GM21529 (cell line): ENCODE measurements around the gene IGFBP7.

Experiments used
- ATAC-seq: cut with Tn5 transposase; IDR thresholded peaks from one replicate; pipeline ENCODE4 v1.9.1; 2021; ENCODE audit not compliant: unreplicated experiment

Gene IGFBP7

DNA sequence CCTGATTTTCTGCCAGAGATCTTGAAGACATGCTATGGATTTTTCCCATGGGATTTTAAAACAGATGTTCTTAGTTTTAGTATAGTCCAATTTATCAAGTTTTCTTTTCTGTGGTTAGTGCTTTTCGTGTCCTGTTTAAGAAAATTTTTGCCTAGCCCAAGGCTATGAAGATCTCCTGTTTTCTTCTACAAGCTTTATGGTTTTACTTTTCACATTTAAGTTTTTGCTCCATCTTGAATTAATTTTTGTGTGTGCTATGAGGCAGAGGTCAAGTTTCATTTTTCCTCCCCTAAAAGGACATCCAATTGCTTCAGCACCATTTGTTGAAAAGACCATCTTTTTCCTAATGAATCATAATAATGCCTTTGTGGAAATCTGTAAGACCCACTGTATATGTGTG lies 65.9 kb downstream of the IGFBP7 start:
- ATAC-seq, result no peak

DNA sequence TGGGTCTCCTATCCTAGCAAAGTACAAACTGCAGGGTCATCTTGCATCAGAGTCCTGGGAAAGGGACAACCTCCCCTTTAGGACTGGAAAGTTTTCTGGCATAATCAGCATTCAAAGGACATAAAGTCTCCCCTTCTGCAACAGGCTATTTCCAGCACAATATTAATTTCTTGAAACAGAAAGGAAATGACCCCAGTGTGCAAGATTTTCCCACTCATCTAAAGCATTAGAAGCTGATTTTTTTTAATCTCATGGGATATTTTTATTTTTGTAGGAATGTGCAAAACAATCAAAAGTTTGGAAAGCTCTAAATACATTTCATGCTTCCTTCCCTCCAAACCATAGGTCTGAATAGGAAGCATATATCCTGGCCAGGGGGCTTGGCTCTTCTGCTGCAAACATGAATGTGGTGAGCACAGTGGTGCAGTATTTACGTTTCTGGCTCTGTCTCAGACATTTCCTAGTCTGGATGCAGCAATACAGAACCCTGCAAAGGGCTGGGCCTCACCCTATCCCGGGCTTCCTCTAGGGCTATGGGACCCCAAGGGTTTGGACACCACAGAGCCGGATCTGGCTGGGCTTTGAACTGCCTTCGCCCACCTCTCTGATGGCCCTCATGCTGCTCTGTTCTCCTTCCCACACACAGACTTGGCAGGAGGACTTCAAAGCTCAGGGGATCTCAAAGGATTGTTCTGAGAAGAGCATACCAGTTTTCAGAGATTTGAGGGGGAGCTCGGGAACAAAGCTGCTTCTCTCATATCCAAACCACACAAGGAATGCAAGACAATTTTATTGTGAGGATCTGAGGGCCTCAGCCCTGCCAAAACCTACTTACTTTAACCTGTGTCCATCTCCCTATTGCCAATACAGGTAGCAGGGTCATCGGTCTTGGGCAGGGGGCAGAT lies 66.6 kb downstream of the IGFBP7 start:
- ATAC-seq, result no peak

DNA sequence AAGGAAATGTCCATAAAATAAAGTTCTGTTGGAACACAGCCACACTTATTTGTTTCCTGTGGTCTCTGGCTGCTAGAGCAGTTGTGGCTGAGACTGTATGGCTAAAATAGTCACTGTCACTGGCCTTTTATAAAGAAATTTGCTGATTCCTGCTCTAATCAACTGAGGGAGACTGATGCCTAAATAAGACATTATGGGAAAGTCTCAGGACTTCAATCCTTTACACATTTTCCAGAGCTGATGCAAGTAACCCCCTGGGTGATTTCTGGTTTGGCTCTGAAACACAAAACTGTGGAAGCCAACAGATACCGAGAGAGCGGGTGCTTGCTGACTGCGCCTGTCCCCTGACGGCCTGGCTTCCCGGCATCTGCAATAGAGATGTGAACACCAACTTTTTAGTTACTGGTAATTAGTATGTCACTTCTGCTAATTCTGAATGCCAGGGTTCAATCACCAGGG lies 67.4 kb downstream of the IGFBP7 start:
- no peak for ATAC-seq

DNA sequence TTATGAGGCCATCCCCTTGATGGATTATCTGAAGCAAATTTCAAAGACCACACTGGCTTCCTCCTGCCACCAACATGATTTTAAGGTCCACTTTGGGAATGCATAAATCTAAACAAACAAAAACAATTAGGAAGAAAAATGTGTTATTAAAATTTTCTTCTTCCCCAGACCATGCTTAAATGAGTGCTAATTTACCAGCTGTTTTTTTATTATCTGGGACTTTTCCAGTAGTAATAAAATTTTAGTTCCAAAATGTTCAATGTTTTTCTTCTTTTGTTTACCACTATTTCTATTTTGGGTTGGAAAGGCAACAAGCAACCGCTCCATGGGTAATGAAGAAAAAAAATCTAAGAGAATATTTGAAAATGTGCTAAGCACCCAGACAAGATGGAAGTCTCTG lies 69.2 kb downstream of the IGFBP7 start:
- no peak for ATAC-seq

DNA sequence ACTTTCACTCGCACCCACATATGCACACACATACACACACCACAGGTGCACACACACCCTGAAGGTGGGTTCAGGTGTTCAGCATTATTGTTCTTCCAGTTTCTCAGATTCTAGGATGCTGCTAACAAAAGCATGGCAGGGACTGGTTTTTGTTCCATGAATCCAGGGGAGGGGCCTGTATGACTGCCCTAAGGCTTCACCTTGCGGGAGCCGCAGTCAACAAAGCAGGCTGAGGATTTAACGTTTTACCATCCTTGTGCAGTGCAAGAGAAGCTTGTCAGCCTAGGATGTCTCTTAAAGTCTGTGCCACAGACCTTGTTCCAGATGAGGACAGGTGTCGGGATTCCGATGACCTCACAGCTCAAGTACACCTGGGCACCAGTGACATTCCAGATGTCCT lies 69.7 kb downstream of the IGFBP7 start:
- no peak for ATAC-seq

DNA sequence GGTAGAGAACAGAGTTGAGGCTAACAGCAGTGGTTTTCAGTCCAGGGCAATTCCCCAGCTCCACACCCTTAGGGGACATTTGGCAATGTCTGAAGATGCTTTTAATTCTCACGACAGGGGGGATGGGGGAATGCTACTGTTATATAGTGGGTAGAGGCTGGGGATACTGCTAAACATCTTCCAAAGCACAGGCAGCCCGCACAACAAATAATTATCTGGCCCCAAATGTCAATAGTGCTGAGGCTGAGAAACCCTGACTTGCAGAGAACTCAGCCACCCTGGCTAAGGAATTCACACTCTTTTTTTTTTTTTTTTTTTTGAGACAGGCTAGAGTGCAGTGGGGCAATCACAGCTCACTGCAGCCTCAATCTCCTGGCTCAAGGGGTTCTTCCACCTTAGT lies 70.8 kb downstream of the IGFBP7 start:
- ATAC-seq, result no peak

DNA sequence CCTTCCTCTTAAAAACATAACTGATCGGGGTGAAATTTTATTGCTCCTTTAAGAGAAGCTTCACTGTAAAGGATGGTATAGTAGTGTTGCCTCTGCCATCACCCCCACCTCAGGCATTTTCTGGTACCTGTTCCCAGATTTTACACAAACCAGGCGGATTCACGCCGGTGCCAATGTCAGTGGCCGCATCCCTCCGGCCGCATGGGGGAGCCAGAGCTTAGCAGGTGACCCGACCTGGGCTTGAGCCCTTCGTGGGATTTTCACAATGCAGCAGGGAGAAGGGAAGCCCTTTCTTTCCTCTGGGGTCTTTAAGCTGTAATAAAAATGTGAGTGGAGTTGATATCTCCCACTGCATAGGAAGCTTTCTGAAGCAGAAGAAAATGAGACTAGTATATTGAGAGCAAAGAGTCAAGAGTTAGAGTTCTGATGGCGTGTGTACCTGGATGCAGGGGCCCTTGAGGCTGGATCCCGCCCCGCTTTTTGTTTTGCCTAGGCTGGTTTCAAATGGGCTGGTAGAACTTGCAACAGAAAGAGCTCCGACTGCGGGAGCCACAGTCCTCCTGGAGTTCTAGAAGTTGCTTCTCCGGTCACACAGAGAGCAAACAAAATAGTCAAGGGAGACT lies 72.1 kb downstream of the IGFBP7 start:
- peak; percentile 74 for ATAC-seq

DNA sequence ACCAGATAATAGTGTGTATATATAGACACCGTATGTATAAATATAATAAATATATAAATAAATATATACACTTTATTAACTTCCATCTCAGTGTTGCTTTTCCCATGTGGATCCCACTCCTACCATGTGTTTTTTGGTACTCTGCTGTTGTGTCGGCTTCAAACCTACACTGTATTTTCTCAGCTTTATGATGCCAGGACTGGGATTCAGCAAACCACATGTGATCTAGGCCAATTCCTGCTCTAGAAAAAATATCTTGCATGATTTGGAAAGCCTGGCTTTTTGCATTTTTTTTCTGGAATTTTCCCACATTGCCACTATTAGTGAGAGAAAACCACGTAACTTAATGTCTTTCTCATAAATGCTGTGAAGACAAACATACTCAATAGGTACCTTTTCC lies 75.7 kb downstream of the IGFBP7 start:
- no peak for ATAC-seq

DNA sequence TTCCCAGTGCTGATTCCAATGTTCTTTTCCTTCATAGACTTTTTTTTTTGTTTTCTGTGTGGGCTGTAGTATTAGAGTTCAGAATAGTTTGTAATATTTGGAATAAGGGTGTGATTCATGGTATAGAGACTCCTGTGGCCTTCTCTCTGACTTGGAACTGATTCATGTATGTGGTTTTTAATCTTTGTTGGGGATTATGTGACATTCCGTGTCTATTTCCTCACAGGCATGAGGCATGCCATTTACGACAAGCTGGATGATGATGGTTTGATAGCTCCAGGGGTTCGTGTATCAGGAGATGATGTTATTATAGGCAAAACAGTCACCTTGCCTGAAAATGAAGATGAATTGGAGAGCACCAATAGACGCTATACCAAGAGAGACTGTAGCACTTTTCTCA lies 87.1 kb downstream of the IGFBP7 start:
- no peak for ATAC-seq

DNA sequence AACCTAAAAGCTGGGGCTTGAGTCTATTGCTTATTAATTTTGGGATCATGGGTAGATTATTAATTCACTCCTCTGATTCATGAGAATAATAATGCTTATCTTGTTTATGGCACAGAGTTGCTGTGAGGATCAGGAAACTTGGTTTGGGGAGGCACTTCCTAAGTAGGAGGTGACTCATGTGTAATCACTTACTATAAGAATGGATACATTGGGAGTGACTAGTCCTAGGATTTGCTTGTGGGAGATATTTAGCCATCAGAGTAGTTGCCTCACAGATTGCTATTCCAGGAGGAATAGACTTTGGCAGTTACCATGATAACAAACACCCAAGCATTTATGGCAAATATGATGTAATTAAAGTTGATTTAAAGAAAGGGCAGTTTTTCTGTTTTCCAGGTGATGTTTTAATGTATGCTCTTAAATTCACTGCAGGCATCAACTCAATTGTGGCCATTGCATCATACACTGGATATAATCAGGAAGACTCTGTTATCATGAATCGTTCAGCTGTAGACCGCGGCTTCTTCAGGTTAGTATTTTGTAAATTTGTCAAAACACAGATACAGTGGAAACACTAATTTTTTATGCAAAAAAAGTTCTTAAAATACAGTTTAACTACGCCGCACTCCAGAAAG lies 89.6 kb downstream of the IGFBP7 start:
- no peak for ATAC-seq

DNA sequence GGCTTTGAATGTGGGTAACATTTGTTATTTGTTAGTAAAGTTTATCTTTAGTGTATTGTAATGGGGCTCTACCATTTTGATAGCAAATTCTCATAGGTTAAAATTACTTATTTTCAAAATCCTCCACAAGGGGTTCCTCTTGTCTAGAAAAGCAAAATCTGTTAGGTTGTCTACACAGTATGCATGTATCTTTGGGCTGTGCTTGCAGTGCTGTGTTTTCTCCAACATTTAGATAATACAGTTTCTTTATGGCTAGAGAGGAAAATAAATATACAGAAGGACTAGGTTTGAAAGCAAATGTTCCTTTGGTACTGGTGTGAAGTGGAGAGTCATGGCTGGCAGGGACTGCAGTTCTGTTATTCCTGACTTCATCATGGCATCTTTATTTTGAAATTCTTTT lies 91.2 kb downstream of the IGFBP7 start:
- no peak for ATAC-seq

DNA sequence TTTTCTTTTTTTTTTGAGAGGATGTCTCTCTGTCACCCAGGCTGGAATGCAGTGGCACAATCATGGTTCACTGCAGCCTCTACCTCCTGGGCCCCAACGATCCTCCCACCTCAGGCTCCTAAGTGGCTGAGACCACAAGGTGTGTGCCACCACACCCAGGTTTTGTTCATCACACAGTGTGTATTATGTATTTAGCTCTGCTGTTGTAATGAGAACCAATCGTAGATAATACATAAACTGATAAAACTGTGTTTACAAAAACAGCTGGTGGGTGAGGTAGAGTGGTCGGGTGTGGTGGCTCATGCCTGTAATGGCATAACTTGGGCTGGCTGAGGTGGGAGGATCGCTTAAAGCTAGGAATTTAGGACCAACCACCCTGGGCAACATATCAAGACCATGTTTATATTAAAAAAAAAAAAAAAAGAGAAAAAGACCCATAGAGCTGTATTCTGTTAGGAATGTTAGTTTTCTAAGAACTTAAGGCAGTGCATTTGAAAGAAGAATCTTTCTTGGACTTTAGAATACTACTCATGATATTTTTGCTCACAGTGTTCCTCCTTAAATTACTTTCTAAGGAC lies 96.6 kb downstream of the IGFBP7 start:
- ATAC-seq, result no peak

DNA sequence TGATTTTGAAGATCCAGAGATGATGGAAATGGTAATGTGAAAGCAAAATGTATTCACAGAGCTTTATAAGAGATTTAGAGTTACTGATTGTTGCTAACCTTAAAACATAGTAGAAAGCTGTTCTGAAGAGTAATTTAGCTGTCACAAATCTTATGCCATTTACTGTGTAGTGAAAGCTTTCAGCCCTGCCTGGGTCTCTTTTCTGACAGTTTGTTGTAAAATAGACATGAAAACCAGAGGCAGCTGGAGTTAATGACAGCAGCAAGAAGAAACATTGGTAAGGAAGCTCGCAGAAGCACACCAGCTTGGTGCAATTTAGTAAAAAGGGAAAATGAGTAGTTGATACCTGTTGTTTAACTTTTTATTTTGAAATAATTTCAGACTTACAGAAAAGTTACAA lies 110.4 kb downstream of the IGFBP7 start:
- ATAC-seq, result no peak

DNA sequence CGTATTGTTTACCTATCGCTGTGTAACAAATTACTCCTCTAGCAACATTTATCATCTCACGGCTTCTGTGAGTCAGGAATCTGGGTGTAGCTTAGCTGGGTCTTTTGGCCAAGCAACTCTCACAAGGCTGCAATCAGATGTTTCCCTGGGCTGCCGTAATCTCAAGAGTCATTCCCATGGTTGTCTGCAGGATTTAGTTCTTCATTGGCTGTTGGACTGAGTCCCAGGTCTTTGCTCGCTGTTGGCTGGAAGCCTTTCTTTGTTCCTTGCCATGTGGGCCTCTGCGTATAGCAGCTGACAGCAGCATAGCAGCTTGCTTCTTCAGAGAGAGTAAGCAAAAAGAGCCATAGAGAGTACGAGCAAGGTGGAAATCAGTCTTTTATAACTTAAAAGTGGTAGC lies 114.7 kb downstream of the IGFBP7 start:
- no peak for ATAC-seq

DNA sequence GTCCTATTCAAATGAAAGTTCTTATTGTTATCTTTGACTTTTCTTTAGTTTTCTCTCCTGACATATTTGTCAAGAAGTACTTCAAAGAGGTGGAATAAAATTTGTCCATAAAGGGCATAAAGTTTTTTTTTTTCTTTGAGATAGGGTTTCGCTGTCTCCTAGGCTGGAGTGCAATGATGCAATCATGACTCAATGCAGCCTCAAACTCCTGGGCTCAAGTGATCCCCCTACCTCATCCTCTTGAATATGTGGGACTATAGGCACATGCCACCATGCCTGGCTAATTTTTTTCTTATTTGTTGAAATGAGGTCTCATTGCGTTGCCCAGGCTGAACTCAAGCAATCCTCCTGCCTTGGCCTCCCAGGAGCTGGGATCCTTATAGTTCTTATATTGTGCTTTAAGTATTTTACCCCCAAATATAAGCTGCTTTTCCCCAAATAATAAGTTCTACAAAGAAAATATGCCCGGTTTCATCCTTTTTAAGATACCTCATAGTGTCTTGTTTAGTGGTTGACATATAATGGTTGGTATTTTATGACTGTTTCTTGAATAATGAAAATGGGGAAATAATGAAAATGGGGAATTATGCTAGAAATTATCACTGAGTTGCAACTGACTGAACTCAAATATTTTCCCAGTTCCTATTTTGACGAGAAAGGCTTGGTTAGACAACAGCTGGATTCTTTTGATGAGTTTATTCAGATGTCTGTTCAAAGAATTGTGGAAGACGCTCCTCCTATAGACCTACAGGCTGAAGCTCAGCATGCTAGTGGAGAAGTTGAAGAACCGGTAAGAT lies 119.9 kb downstream of the IGFBP7 start:
- no peak for ATAC-seq

DNA sequence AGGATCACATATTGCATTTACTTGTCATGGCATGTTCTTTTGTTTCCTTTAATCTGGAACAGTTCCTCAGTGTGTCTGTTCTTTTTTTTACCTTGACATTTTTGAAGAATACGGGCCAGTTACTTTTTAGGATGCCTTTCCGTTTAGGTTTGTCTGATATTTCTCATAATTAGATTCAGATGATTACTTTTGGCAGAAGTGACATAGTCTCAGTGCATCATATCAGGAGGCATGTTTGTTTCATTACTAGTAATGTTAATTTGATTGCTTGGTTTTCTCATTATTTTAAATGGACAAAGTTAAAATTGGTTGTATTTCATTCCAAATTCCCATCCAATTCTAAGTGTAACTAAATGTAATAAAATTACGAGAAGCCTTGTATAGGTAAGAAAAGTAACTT lies 123.2 kb downstream of the IGFBP7 start:
- ATAC-seq, result no peak

DNA sequence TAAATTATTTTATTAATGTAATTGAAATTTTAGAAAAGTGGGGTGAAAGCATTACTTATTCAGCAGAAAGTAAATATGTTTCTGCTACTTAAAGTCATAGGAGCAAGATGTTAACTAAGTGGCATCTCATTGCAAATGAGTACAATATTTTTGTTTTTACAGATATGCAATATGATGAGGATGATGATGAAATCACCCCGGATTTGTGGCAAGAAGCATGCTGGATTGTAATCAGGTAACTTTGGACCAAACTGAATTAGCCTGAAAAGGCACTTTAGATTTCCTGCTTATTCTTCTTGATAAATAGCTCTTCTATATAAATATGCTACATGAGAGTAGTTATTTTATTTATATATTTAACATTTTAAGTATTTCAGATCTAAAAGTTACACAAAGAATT lies 124.0 kb downstream of the IGFBP7 start:
- no peak for ATAC-seq

DNA sequence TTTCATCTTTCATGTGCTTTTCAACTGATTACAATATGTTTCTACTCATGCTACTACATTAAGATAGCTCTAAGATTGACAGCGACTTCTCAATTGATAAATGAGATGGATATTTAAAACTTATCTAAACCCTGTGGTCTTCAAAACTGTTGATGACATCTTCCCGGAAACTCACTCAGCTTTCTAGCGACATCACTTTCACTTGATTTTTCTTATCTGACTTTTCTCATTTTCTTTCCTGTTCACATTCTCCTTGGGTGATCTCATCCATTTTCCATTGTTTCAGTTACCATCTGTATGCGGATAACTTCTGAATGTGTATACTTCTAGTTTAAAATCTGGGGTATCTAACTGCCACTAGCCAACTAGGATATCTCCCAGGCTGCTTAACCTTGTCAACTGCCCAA lies 128.4 kb downstream of the IGFBP7 start:
- ATAC-seq, result no peak
